ENCODE results near the gene PET100. TPM values are rescaled to one million over a fixed set of nuclear protein-coding genes. Genes with fewer than 3 reads are reported as not detected.

PET100 gene
- total and polyA plus RNA-seq, 10 of the 15 experiments (the other 5 are each of a cell fraction or from before 2014, with no cell fraction given): 47.0 to 462 (median 126) TPM

- TF ChIP-seq, protein P1, sequence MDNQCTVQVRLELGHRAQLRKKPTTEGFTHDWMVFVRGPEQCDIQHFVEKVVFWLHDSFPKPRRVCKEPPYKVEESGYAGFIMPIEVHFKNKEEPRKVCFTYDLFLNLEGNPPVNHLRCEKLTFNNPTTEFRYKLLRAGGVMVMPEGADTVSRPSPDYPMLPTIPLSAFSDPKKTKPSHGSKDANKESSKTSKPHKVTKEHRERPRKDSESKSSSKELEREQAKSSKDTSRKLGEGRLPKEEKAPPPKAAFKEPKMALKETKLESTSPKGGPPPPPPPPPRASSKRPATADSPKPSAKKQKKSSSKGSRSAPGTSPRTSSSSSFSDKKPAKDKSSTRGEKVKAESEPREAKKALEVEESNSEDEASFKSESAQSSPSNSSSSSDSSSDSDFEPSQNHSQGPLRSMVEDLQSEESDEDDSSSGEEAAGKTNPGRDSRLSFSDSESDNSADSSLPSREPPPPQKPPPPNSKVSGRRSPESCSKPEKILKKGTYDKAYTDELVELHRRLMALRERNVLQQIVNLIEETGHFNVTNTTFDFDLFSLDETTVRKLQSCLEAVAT (IDR thresholded peaks at IDR 0.05): no peak
- no peak for TF ChIP-seq JUND (IDR thresholded peaks at IDR 0.05; ENCODE audit: low read depth, low read length)
- TF ChIP-seq HDAC6 (IDR thresholded peaks at IDR 0.05; ENCODE audit: unreplicated experiment): no peak
- TF ChIP-seq BRCA1 (IDR thresholded peaks at IDR 0.05; ENCODE audit: low read depth, low read length): no peak
- no peak for TF ChIP-seq ZBTB33 (IDR thresholded peaks at IDR 0.05)
- TF ChIP-seq ZBTB4 (CRISPR knock-in tag; IDR thresholded peaks at IDR 0.05): no peak
- 0 out of 2 replicates have a peak, but pooled peaks have one; percentile 11 for TF ChIP-seq MEF2A (IDR thresholded peaks at IDR 0.05; ENCODE audit: insufficient read depth, low read depth, low read length)
- TF ChIP-seq PBX3 (IDR thresholded peaks at IDR 0.05; ENCODE audit: insufficient replicate concordance, low read depth, low read length): no peak
- no peak for TF ChIP-seq NFIC (IDR thresholded peaks at IDR 0.05; ENCODE audit: low read depth, low read length)
- TF ChIP-seq, protein P2, sequence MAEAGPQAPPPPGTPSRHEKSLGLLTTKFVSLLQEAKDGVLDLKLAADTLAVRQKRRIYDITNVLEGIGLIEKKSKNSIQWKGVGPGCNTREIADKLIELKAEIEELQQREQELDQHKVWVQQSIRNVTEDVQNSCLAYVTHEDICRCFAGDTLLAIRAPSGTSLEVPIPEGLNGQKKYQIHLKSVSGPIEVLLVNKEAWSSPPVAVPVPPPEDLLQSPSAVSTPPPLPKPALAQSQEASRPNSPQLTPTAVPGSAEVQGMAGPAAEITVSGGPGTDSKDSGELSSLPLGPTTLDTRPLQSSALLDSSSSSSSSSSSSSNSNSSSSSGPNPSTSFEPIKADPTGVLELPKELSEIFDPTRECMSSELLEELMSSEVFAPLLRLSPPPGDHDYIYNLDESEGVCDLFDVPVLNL (IDR thresholded peaks at IDR 0.05; ENCODE audit: low read depth, low read length): no peak
- no peak for TF ChIP-seq RFX5 (IDR thresholded peaks at IDR 0.05; ENCODE audit: low read depth, low read length)
- no peak for TF ChIP-seq ZBTB40 (IDR thresholded peaks at IDR 0.05; ENCODE audit: borderline replicate concordance)
- TF ChIP-seq HDGF (IDR thresholded peaks at IDR 0.05): no peak
- TF ChIP-seq KDM1A (IDR thresholded peaks at IDR 0.05; ENCODE audit: borderline replicate concordance): no peak
- TF ChIP-seq PML (IDR thresholded peaks at IDR 0.05; ENCODE audit: low read length): no peak
- TF ChIP-seq SREBF1 (IDR thresholded peaks at IDR 0.05; ENCODE audit: low read length): no peak
These were observed 51.2 kb downstream of the PET100 start, which contains the start of gene TRAPPC5 (continued) for GRCh38 chr19:7680606-7681339.

All from GM12878 (cell line).